MCF 10A (cell line): Measurements from ENCODE around the gene REG3G. TPM values are rescaled to one million over a fixed set of nuclear protein-coding genes. Genes with fewer than 3 reads are reported as not detected.

ENCODE experiments used
- BruUV-seq: library from RNA; stranded (reverse); fragments of 400-500 nt; replicated peaks from 2 replicates; lab custom pipeline; 2021; lab: Mats Ljungman, UMichigan
- CTCF ChIA-PET: fragments of 300-600 bp; sonication (Branson Sonifier 250); formaldehyde crosslinking; extraction: SDS; loops from one replicate; lab custom pipeline; 2021; ENCODE audit warnings: antibody characterized with exemption, inconsistent platforms; lab: Yijun Ruan, JAX
- POLR2A ChIA-PET: fragments of 300-600, 350-650 bp; sonication (Branson Sonifier 250); formaldehyde crosslinking; extraction: SDS; loops from one replicate; lab custom pipeline; 2020; ENCODE audit warnings: antibody characterized with exemption, inconsistent platforms; lab: Yijun Ruan, JAX
- DNase-seq: peaks from one replicate; pipeline ENCODE4 v3.0.0-alpha.2; 2018; ENCODE audit not compliant: unreplicated experiment
- H3K27ac Mint-ChIP-seq: one replicate; pipeline ENCODE4 v1.8.0; 2022; ENCODE audit warnings: mild to moderate bottlenecking, low read depth, mixed read lengths; ENCODE audit not compliant: unreplicated experiment
- H3K27me3 Mint-ChIP-seq: one replicate; pipeline ENCODE4 v1.8.0; 2022; ENCODE audit warnings: mixed read lengths; ENCODE audit not compliant: insufficient read depth, unreplicated experiment
- H3K36me3 Mint-ChIP-seq: one replicate; pipeline ENCODE4 v1.8.0; 2022; ENCODE audit warnings: mild to moderate bottlenecking, moderate library complexity, mixed read lengths; ENCODE audit not compliant: insufficient read depth, unreplicated experiment
- H3K4me1 Mint-ChIP-seq: one replicate; pipeline ENCODE4 v1.8.0; 2022; ENCODE audit warnings: mixed read lengths; ENCODE audit not compliant: insufficient read depth, unreplicated experiment
- H3K4me3 Mint-ChIP-seq: one replicate; pipeline ENCODE4 v1.8.0; 2022; ENCODE audit warnings: mild to moderate bottlenecking, moderate library complexity, mixed read lengths; ENCODE audit not compliant: unreplicated experiment
- H3K9me3 Mint-ChIP-seq: one replicate; pipeline ENCODE4 v1.8.0; 2022; ENCODE audit warnings: mixed read lengths; ENCODE audit not compliant: unreplicated experiment
- CTCF ChIP-seq: fragments of 200-600 bp; IDR thresholded peaks from one replicate; pipeline ENCODE4 v1.8.0; 2022; ENCODE audit warnings: antibody characterized with exemption, mild to moderate bottlenecking; ENCODE audit not compliant: unreplicated experiment
- intact Hi-C: fragments of 100-400 bp; cut with micrococcal nuclease; formaldehyde crosslinking; loops from 2 replicates; pipeline ENCODE4 v1.14.1; 2022
- total RNA-seq: library from RNA; stranded (reverse); gene quantifications from 2 replicates; pipeline ENCODE4 v1.2.3, GENCODE V29; 2022

REG3G gene
- total RNA-seq, 1 experiment from 2014 or later, result not detected

- no peaks in the 10 kb centered on the region for H3K4me1 Mint-ChIP-seq
- no peak overlapping the region for H3K27ac Mint-ChIP-seq
- H3K27me3 Mint-ChIP-seq, result peaks cover 20% of the 10 kb centered on the region
- no TSS peak for BruUV-seq
- ChIA-PET POLR2A (no interaction called here), CTCF (interaction anchor here (2.8 kb wide), 1 partner anchor 14 kb away, joined by 13 read pairs; no protein-coding TSS in a partner anchor)
- H3K4me3 Mint-ChIP-seq, result no peak overlapping the region
- intact Hi-C loops, result no loop called here
- no peak for TF ChIP-seq CTCF
- no peaks in the 10 kb centered on the region for H3K36me3 Mint-ChIP-seq
- no peak for DNase-seq
- H3K9me3 Mint-ChIP-seq, result peaks cover 22% of the 10 kb centered on the region
Observed at GRCh38 chr2:78993518-78994148, 31.9 kb upstream of the REG3G start.

- TF ChIP-seq CTCF, result no peak
- Mint-ChIP-seq H3K4me1 (no peaks in the 10 kb centered on the region), H3K27ac (no peak overlapping the region), H3K4me3 (no peak overlapping the region), H3K36me3 (no peaks in the 10 kb centered on the region), H3K27me3 (peaks cover 20% of the 10 kb centered on the region), H3K9me3 (peaks cover 22% of the 10 kb centered on the region)
- no TSS peak for BruUV-seq
- POLR2A ChIA-PET, result no interaction called here
- intact Hi-C loops, result no loop called here
- no peak for DNase-seq
- CTCF ChIA-PET, result interaction anchor here (0.6 to 2.8 kb wide), 6 partner anchors 10 to 537 kb away, joined by 3 to 13 read pairs (median 3); no protein-coding TSS in a partner anchor
Observed at GRCh38 chr2:78994789-78995188, 30.7 kb upstream of the REG3G start.

- Mint-ChIP-seq H3K4me3 (no peak overlapping the region), H3K36me3 (no peaks in the 10 kb centered on the region), H3K27me3 (peaks cover 12% of the 10 kb centered on the region), H3K4me1 (no peaks in the 10 kb centered on the region), H3K27ac (no peak overlapping the region), H3K9me3 (peaks cover 9% of the 10 kb centered on the region)
- POLR2A ChIA-PET, result no interaction called here
- CTCF ChIA-PET, result interaction anchor here (0.6 to 1.8 kb wide), 2 partner anchors 10 to 20 kb away, joined by 5 to 7 read pairs; no protein-coding TSS in a partner anchor
- TF ChIP-seq CTCF, result no peak
- BruUV-seq, result no TSS peak
- peak; percentile 6 for DNase-seq
- intact Hi-C loops, result no loop called here
Observed at GRCh38 chr2:78999406-78999805, 26.1 kb upstream of the REG3G start.

DNA sequence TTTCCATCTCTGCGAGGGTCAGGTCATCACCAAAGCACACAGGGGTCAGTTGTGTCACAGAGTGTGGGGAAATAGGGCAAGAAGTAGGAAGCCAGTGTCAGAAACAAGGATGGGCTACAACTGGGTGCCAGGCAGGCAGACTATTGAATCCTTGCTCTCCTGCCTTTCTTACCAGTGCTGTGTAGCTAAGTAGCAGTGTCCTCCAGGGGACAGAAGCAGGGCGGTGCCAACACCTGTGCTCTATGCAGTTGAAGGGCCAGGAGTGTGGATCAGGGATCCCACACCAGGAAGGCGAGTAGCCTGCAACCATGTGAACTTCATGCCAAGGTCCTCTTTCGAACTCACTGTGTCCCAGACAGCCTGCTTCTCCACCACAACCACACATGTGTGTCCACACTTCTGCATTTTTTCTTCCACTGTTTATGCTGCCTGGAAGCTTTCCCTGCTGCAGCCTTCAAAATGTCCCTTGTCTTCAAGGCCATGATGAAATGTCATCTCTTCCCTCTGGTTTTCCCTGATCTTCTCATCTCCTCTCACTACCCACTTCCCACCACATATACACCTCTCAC, 25.4 kb upstream of the REG3G start:
- Mint-ChIP-seq H3K9me3 (peaks cover 2% of the 10 kb centered on the region), H3K4me3 (no peak overlapping the region), H3K4me1 (no peaks in the 10 kb centered on the region), H3K27me3 (peaks cover 5% of the 10 kb centered on the region), H3K27ac (no peak overlapping the region), H3K36me3 (no peaks in the 10 kb centered on the region)
- no TSS peak for BruUV-seq
- POLR2A ChIA-PET, result no interaction called here
- no peak for DNase-seq
- no peak for TF ChIP-seq CTCF
- intact Hi-C loops, result no loop called here
- CTCF ChIA-PET, result interaction anchor here (0.6 to 1.8 kb wide), 4 partner anchors 10 to 1921 kb away, joined by 3 to 7 read pairs (median 4); no protein-coding TSS in a partner anchor
